HUES48 (cell line): ENCODE results near the gene NKAIN2.
"Not testable (repeated sequence)": the region's sequence is repeated elsewhere in the genome, so short reads cannot be mapped to it uniquely, and the experiment has no call there.

Source experiments
- H3K27ac ChIP-seq: one replicate; pipeline ENCODE4 v1.7.0; 2013; ENCODE audit warnings: low read depth, low read length, inconsistent platforms
- H3K27me3 ChIP-seq: 2 replicates; pipeline ENCODE4 v1.6.1; 2013; ENCODE audit warnings: mild to moderate bottlenecking, low read length; ENCODE audit not compliant: control insufficient read depth, insufficient read depth
- H3K36me3 ChIP-seq: 2 replicates; pipeline ENCODE4 v1.6.1; 2013; ENCODE audit warnings: low read length; ENCODE audit not compliant: control insufficient read depth, insufficient read depth
- H3K4me1 ChIP-seq: 2 replicates; pipeline ENCODE4 v1.6.1; 2013; ENCODE audit warnings: mild to moderate bottlenecking, low read length; ENCODE audit not compliant: control insufficient read depth, insufficient read depth
- H3K4me3 ChIP-seq: 2 replicates; pipeline ENCODE4 v1.5.1; 2013; ENCODE audit warnings: mild to moderate bottlenecking, low read depth, low read length
- H3K9ac ChIP-seq: 2 replicates; pipeline ENCODE4 v1.6.1; 2013; ENCODE audit warnings: mild to moderate bottlenecking, low read depth, low read length, moderate library complexity
- H3K9me3 ChIP-seq: 2 replicates; pipeline ENCODE4 v1.6.1; 2013; ENCODE audit warnings: low read length; ENCODE audit not compliant: control insufficient read depth, insufficient read depth

NKAIN2 gene

DNA sequence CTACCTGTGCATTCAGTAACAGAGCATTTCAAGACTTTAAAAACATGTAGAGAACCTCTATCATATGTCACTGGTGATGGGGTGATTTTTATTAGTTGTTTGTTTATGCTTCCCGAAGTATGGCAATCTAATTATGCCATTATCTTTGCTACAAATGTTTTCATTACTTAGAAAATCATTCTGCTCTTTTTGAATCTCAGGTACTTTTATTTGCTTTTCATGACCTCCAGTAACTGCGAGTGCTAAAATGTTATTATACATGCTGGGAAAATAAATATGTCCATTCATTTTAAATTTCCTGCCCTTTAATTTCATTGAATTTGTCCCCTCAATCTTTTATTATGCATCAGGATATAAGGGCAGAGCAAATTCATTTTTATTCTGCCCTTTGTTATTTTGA is 515.7 kb downstream of the NKAIN2 start:
- Histone ChIP-seq H3K9ac (no peak overlapping the region), H3K9me3 (no peaks in the 10 kb centered on the region), H3K27ac (no peak overlapping the region), H3K4me3 (no peak overlapping the region), H3K36me3 (no peaks in the 10 kb centered on the region), H3K4me1 (no peaks in the 10 kb centered on the region), H3K27me3 (no peaks in the 10 kb centered on the region)

DNA sequence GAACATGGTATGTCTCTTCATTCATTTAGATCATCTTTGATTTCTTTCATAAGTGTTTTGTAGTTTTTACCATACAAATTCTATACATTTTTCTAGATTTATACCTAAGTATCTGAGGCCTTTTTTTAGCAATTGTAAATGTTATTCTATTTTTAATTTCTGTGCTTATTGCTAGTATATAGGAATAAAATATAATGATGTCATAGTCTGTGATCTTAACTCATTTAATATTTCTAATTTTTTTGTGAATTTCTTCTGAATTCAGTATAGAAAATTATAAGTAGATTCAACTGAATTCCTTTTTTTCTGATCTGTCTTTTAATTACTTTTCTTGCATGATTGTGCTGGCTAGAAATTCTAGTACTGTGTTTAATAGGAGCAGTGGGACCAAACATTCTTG is 520.6 kb downstream of the NKAIN2 start:
- Histone ChIP-seq H3K4me3 (no peak overlapping the region), H3K27me3 (no peaks in the 10 kb centered on the region), H3K36me3 (no peaks in the 10 kb centered on the region), H3K27ac (no peak overlapping the region), H3K9me3 (no peaks in the 10 kb centered on the region), H3K9ac (no peak overlapping the region), H3K4me1 (no peaks in the 10 kb centered on the region)

DNA sequence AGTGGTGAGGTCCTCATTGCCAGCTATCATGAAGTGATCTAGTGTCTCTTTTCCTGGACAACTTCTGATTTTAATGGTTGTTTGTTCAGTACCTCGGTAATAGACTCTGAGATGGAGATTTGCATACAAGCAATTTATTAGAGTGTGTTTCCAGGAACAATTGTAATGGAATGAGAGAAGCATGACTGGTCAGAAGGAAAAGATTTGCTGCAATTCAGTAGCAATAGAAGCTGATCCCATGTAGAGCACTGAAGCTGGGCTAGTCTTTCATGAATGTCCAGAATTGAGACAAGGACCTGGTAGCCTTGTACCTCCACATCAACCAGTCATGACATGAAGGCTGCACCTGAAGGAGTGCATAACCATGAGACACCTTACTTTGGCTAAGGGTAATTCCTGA is 526.5 kb downstream of the NKAIN2 start:
- Histone ChIP-seq H3K9me3 (no peaks in the 10 kb centered on the region), H3K27ac (no peak overlapping the region)

DNA sequence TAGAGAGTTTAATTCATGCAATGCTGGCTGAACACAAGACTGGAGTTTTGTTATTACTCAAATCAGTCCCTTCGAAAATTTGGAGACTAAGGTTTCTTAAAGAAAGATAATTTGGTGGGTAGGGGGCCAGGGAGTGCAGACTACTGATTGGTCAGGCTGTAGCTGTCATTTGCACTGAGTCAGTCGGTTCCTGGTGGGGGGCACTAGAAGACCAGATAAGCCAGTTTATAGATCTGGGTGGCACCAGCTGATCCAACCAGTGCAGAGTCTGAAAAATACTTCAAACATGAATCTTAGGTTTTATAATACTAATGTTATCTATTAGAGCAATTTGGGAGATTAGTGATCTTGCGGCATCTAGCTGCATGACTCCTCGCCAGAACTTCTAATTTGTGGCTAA is 530.7 kb downstream of the NKAIN2 start:
- no peaks in the 10 kb centered on the region for H3K27me3 ChIP-seq
- no peak overlapping the region for H3K4me3 ChIP-seq
- no peak overlapping the region for H3K27ac ChIP-seq
- H3K36me3 ChIP-seq, result no peaks in the 10 kb centered on the region
- peaks cover 2% of the 10 kb centered on the region; the same call in 1 of the 2 replicates for H3K4me1 ChIP-seq
- H3K9me3 ChIP-seq, result no peaks in the 10 kb centered on the region
- H3K9ac ChIP-seq, result no peak overlapping the region

More for the DNA sequence above, 526.5 kb downstream of the NKAIN2 start:
- Histone ChIP-seq H3K36me3 (no peaks in the 10 kb centered on the region), H3K27me3 (no peaks in the 10 kb centered on the region), H3K4me3 (no peak overlapping the region), H3K9ac (no peak overlapping the region), H3K4me1 (no peaks in the 10 kb centered on the region)

DNA sequence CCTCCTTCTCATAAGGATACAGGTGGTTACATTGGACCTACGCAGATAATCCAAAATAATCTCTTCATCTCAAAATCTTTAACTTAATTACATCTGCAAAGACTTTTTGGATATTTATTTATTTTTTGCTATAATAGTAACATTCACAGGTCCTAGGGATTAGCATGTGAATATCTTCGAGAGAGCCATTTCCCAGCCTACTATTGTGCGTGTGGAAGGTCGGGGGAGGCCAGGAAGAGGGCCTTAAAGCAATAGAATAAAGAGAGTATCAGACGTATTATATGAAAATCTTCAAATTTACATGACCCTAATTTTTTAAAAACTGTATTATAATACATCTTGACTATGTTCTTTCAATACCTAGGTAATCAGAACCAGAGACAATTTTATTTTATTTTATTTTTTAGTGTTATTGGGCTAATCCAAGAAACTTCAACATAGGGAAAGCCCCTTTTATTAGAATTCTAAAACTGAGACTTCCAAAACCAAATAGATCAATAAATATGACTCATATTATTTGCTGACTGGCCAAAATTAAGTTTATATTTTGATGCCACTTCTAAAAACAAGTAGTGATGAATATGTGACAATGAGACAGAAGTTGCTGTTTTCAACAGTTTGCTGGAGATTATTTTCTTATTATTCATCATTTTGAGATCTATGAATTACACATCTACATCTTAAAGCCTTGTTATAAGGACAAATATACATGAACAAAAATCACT is 536.1 kb downstream of the NKAIN2 start:
- no peak overlapping the region for H3K9ac ChIP-seq

DNA sequence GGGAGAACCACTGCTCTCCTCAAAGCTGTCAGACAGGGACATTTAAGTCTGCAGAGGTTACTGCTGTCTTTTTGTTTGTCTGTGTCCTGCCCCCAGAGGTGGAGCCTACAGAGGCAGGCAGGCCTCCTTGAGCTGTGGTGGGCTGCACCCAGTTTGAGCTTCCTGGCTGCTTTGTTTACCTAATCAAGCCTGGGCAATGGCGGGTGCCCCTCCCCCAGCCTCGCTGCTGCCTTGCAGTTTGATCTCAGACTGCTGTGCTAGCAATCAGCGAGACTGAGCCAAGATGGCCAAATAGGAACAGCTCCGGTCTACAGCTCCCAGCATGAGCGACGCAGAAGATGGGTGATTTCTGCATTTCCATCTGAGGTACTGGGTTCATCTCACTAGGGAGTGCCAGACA is 544.7 kb downstream of the NKAIN2 start:
- H3K36me3 ChIP-seq, H3K4me3 ChIP-seq, H3K9me3 ChIP-seq, H3K27ac ChIP-seq, H3K9ac ChIP-seq, H3K4me1 ChIP-seq, H3K27me3 ChIP-seq: not testable (repeated sequence)

More for the DNA sequence above, 536.1 kb downstream of the NKAIN2 start:
- Histone ChIP-seq H3K4me3 (no peak overlapping the region), H3K27ac (no peak overlapping the region), H3K27me3 (no peaks in the 10 kb centered on the region), H3K36me3 (no peaks in the 10 kb centered on the region), H3K9me3 (no peaks in the 10 kb centered on the region), H3K4me1 (peaks cover 13% of the 10 kb centered on the region)

DNA sequence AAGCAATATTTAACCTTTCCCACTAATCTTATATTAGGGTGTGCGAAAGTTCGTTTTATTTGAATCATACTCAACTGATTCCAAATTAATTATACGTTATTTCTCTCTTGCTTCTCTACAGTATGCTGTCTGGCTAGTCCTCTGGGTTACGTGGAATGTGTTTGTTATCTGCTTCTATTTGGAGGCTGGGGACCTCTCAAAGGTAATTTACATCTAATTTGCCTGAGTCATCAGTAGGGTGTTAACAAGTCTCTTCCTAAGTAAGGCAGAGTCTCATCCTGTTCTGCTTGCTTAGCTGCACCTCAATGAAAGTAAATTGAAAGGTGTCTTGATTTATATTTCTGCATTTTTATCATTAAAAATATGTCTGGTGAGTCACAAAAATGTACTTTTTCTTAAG is 551.5 kb downstream of the NKAIN2 start:
- no peaks in the 10 kb centered on the region for H3K36me3 ChIP-seq
- no peak overlapping the region for H3K4me3 ChIP-seq
- no peak overlapping the region for H3K27ac ChIP-seq

DNA sequence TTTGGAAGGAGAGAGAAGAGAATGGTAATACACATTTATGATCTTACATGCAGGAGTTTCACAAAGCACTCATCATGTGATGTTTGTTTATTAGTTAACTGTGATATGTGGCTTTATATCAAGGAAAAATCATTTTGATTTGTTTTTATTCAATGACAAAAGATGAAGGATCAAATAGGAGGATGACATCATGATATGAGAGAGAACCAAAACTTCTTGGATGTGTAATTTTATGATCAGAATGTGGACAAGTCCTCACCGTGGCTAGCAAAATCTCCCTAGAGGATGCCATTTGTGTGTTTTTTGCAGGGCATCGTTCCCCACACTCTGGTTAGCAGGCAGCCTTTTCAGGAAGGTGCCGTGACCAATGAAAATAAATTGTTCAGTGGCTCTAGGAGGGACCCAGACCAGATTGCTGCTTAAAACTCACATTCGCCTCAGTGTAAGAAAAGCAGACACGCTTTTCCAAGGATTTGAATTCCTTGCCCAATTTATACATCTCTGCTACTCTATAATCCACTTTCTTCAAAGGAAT is 552.7 kb downstream of the NKAIN2 start:
- no peaks in the 10 kb centered on the region for H3K4me1 ChIP-seq
- no peaks in the 10 kb centered on the region for H3K27me3 ChIP-seq
- no peaks in the 10 kb centered on the region for H3K9me3 ChIP-seq
- H3K9ac ChIP-seq, result no peak overlapping the region
- no peaks in the 10 kb centered on the region for H3K36me3 ChIP-seq
- no peak overlapping the region for H3K27ac ChIP-seq
- no peak overlapping the region for H3K4me3 ChIP-seq

More for the DNA sequence above, 551.5 kb downstream of the NKAIN2 start:
- Histone ChIP-seq H3K9ac (no peak overlapping the region), H3K4me1 (no peaks in the 10 kb centered on the region), H3K27me3 (no peaks in the 10 kb centered on the region), H3K9me3 (no peaks in the 10 kb centered on the region)

DNA sequence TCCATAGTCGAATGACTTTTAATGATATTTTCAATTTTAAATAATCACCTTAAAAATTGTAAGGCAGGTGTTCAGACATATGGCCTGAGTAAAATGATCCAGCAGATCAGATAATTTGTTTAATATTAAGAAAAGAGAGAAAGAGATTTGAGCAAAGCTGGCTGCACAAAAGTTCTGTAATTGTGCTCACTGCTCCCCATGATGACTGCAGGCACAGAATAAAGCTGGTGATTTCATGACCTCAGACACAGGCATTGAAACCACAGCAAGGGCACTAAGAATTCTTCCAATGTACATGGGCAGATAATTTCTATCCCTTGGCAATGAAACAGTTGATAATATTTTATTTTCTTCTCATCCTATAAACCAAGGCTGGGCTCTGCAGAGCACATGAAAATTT is 553.1 kb downstream of the NKAIN2 start:
- Histone ChIP-seq H3K9ac (no peak overlapping the region), H3K9me3 (no peaks in the 10 kb centered on the region), H3K4me1 (no peaks in the 10 kb centered on the region), H3K4me3 (no peak overlapping the region), H3K36me3 (no peaks in the 10 kb centered on the region), H3K27ac (no peak overlapping the region), H3K27me3 (no peaks in the 10 kb centered on the region)

DNA sequence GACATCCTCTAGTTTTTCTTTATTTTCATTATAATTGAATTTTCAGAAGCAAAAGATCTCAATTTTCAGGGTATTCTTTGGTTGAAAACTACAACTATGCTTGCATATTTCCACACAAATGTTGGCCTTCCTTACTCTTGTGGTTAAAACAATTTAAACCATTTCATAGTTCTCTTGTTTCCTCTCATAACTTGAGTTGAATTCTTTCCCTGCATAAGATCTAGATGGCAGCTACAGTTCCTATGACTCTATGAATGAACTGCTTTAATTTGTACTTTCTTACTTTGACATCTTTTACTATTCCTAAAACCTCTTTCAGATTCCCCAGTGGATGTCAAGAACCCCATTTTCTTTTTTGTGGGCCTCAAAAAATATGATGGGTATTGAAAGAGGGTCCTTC is 564.5 kb downstream of the NKAIN2 start:
- H3K4me1 ChIP-seq, result peaks cover 9% of the 10 kb centered on the region; the same call in 1 of the 2 replicates
- H3K4me3 ChIP-seq, result no peak overlapping the region
- H3K9ac ChIP-seq, result no peak overlapping the region
- H3K9me3 ChIP-seq, result no peaks in the 10 kb centered on the region
- H3K27me3 ChIP-seq, result no peaks in the 10 kb centered on the region
- H3K27ac ChIP-seq, result no peak overlapping the region
- H3K36me3 ChIP-seq, result no peaks in the 10 kb centered on the region

DNA sequence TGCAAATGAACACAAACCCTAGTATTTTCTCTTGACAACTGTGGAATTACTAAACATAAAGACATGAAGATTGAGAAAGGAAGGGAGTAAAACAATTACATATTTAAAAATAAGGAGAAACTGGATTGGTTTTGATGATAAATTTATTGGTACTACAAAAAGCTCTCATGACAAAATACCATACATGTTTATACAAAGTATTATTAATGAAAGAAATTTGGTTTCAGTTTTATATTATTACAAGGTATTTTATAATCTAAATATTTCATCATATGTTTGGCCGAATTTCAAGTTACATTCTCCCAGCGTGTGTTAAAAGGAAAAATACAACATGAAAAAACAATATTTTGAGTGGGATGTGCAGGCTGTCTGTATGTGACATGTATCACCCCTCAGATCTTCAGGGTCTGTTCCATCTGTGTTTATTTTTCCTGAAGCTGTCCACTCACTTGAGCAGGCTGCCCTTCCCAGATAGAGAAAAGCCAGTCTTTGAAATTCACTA is 568.4 kb downstream of the NKAIN2 start:
- H3K9ac ChIP-seq, result no peak overlapping the region
- H3K27me3 ChIP-seq, result no peaks in the 10 kb centered on the region
- peaks cover 9% of the 10 kb centered on the region; the same call in 1 of the 2 replicates for H3K4me1 ChIP-seq
- no peak overlapping the region for H3K4me3 ChIP-seq
- no peak overlapping the region for H3K27ac ChIP-seq
- H3K36me3 ChIP-seq, result no peaks in the 10 kb centered on the region
- H3K9me3 ChIP-seq, result no peaks in the 10 kb centered on the region
